COLO668 (cell line): Measurements from ENCODE around the gene RPL3.

Experiments
- DNase-seq: peaks from one replicate; lab custom pipeline; 2025; ENCODE audit not compliant: unreplicated experiment; lab: John Stamatoyannopoulos, UW

The RPL3 gene

DNA sequence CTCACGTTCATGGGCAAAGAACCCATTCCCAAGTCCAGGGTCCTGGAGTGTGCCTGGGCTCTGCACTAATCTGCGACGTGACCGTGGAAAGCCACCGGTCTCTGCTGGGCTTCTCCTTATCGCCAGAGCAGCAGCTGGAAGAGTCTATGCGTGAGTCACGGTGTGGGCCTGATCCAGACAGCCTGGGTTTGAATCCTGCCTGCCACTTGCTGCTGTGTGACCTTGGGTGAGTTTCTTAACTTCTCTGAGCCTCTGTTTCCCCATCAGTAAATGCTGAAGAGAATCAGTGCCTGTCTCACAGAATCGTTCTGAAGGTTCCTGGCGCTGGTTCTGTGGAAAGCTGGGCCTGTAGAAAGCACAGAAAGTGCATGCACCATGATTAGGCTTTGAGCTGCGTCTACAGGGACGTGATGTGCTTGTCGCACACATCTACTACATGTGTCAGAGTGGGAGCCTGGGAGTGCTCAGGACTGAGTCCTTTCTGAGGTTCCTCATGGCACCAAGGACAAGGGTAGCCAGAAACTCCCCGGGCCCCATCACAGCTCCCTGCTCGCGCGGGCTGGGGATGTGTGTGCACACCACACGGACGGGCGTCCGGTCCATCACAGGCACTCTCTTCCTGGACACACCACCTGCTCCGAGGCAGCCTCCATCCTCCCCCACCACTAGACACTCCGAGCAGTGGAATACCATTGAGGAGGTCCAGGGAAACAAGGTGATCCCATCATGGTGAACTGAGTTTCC lies 54.1 kb downstream of the RPL3 start:
- DNase-seq: no peak

- DNase-seq: no peak
Measured at GRCh38 chr22:39264349-39265038, 54.9 kb downstream of the RPL3 start.

- no peak for DNase-seq
Measured at GRCh38 chr22:39263626-39264348, 55.6 kb downstream of the RPL3 start.
